Activated naive CD4-positive, alpha-beta T cell treated with anti-CD3 and anti-CD28 coated beads for 36 hours (primary cell): ENCODE data around the gene ENTREP1. TPM values are rescaled to one million over a fixed set of nuclear protein-coding genes. Genes with fewer than 3 reads are reported as not detected.

Experiments used
- CTCF ChIA-PET: fragments of 350-600 bp; sonication (Branson Sonifier 250); formaldehyde crosslinking; loops from one replicate; lab custom pipeline; 2021; ENCODE audit warnings: antibody characterized with exemption; lab: Charles Lee
- DNase-seq: peaks from one replicate; pipeline ENCODE4 v3.0.0-alpha.2; 2020
- H3K27ac Mint-ChIP-seq: one replicate; pipeline ENCODE4 v1.8.0; 2021; ENCODE audit warnings: mild to moderate bottlenecking, mixed read lengths
- H3K27me3 Mint-ChIP-seq: one replicate; pipeline ENCODE4 v1.8.0; 2021; ENCODE audit warnings: low read depth, mixed read lengths
- H3K36me3 Mint-ChIP-seq: one replicate; pipeline ENCODE4 v1.8.0; 2021; ENCODE audit warnings: low read depth, mixed read lengths
- H3K4me1 Mint-ChIP-seq: one replicate; pipeline ENCODE4 v1.8.0; 2021; ENCODE audit warnings: low read depth, mixed read lengths
- H3K4me3 Mint-ChIP-seq: one replicate; pipeline ENCODE4 v1.8.0; 2021; ENCODE audit warnings: mild to moderate bottlenecking, moderate library complexity, mixed read lengths
- H3K9me3 Mint-ChIP-seq: one replicate; pipeline ENCODE4 v1.8.0; 2021; ENCODE audit warnings: mixed read lengths
- intact Hi-C: fragments of 100-400 bp; cut with micrococcal nuclease; formaldehyde crosslinking; loops from one replicate; pipeline ENCODE4 v1.15.1; 2023
- total RNA-seq, 2 experiments: library from RNA; stranded (reverse); gene quantifications; one replicate each; pipeline ENCODE4 v1.2.3, GENCODE V29; 2021

ENTREP1 gene
- total RNA-seq, 2 experiments from 2014 or later = not detected

GRCh38 chr9:69380811-69381210 is 55.8 kb downstream of the ENTREP1 start:
- Mint-ChIP-seq H3K4me1 (no peaks in the 10 kb centered on the region), H3K27me3 (peaks cover 9% of the 10 kb centered on the region), H3K27ac (no peak overlapping the region), H3K9me3 (no peaks in the 10 kb centered on the region), H3K36me3 (no peaks in the 10 kb centered on the region), H3K4me3 (no peak overlapping the region)
- intact Hi-C loops = no loop called here
- CTCF ChIA-PET = no interaction called here
- no peak for DNase-seq

GRCh38 chr9:69382135-69382534 is 57.1 kb downstream of the ENTREP1 start:
- H3K9me3 Mint-ChIP-seq = no peaks in the 10 kb centered on the region
- CTCF ChIA-PET = no interaction called here
- peaks cover 7% of the 10 kb centered on the region for H3K27me3 Mint-ChIP-seq
- intact Hi-C loops = no loop called here
- H3K36me3 Mint-ChIP-seq = no peaks in the 10 kb centered on the region
- DNase-seq = no peak
- H3K27ac Mint-ChIP-seq = no peak overlapping the region
- no peaks in the 10 kb centered on the region for H3K4me1 Mint-ChIP-seq
- no peak overlapping the region for H3K4me3 Mint-ChIP-seq

GRCh38 chr9:69385581-69386033 is 60.6 kb downstream of the ENTREP1 start:
- H3K4me3 Mint-ChIP-seq = no peak overlapping the region
- no peak overlapping the region for H3K27ac Mint-ChIP-seq

GRCh38 chr9:69386651-69387050 is 61.6 kb downstream of the ENTREP1 start:
- intact Hi-C loops = no loop called here
- no peaks in the 10 kb centered on the region for H3K4me1 Mint-ChIP-seq

More at GRCh38 chr9:69385581-69386033, 60.6 kb downstream of the ENTREP1 start:
- intact Hi-C loops = no loop called here
- no peaks in the 10 kb centered on the region for H3K36me3 Mint-ChIP-seq
- no peak for DNase-seq
- H3K27me3 Mint-ChIP-seq = peaks cover 9% of the 10 kb centered on the region
- no peaks in the 10 kb centered on the region for H3K4me1 Mint-ChIP-seq
- CTCF ChIA-PET = no interaction called here
- no peaks in the 10 kb centered on the region for H3K9me3 Mint-ChIP-seq

GRCh38 chr9:69388596-69388995 is 63.6 kb downstream of the ENTREP1 start:
- DNase-seq = no peak
- H3K4me3 Mint-ChIP-seq = no peak overlapping the region
- CTCF ChIA-PET = no interaction called here
- H3K27me3 Mint-ChIP-seq = peaks cover 15% of the 10 kb centered on the region
- no peak overlapping the region for H3K27ac Mint-ChIP-seq
- H3K36me3 Mint-ChIP-seq = no peaks in the 10 kb centered on the region
- H3K4me1 Mint-ChIP-seq = no peaks in the 10 kb centered on the region
- intact Hi-C loops = no loop called here
- no peaks in the 10 kb centered on the region for H3K9me3 Mint-ChIP-seq

More at GRCh38 chr9:69386651-69387050, 61.6 kb downstream of the ENTREP1 start:
- Mint-ChIP-seq H3K9me3 (no peaks in the 10 kb centered on the region), H3K4me3 (no peak overlapping the region), H3K36me3 (no peaks in the 10 kb centered on the region), H3K27ac (no peak overlapping the region), H3K27me3 (peaks cover 9% of the 10 kb centered on the region)
- DNase-seq = no peak
- CTCF ChIA-PET = no interaction called here

GRCh38 chr9:69389437-69389995 is 64.5 kb downstream of the ENTREP1 start:
- no peaks in the 10 kb centered on the region for H3K4me1 Mint-ChIP-seq
- H3K27me3 Mint-ChIP-seq = peaks cover 12% of the 10 kb centered on the region
- CTCF ChIA-PET = no interaction called here
- intact Hi-C loops = no loop called here
- no peak for DNase-seq
- H3K36me3 Mint-ChIP-seq = no peaks in the 10 kb centered on the region
- no peak overlapping the region for H3K27ac Mint-ChIP-seq
- H3K9me3 Mint-ChIP-seq = no peaks in the 10 kb centered on the region
- no peak overlapping the region for H3K4me3 Mint-ChIP-seq

- H3K4me1 Mint-ChIP-seq = no peaks in the 10 kb centered on the region
- no peak overlapping the region for H3K4me3 Mint-ChIP-seq
- no peaks in the 10 kb centered on the region for H3K9me3 Mint-ChIP-seq
- intact Hi-C loops = no loop called here
- H3K27me3 Mint-ChIP-seq = peaks cover 12% of the 10 kb centered on the region
- no peak for DNase-seq
- H3K36me3 Mint-ChIP-seq = no peaks in the 10 kb centered on the region
- CTCF ChIA-PET = interaction anchor here (0.9 kb wide), 1 partner anchor 30 kb away, joined by 4 read pairs; no protein-coding TSS in a partner anchor
- no peak overlapping the region for H3K27ac Mint-ChIP-seq
Measured at GRCh38 chr9:69391487-69391886, 66.5 kb downstream of the ENTREP1 start.

- CTCF ChIA-PET = interaction anchor here (0.9 kb wide), 1 partner anchor 30 kb away, joined by 4 read pairs; no protein-coding TSS in a partner anchor
- Mint-ChIP-seq H3K4me3 (no peak overlapping the region), H3K9me3 (no peaks in the 10 kb centered on the region), H3K27ac (no peak overlapping the region), H3K27me3 (peaks cover 9% of the 10 kb centered on the region), H3K36me3 (no peaks in the 10 kb centered on the region), H3K4me1 (no peaks in the 10 kb centered on the region)
- intact Hi-C loops = no loop called here
- no peak for DNase-seq
Measured at GRCh38 chr9:69391946-69392345, 66.9 kb downstream of the ENTREP1 start.

GRCh38 chr9:69392826-69393225 is 67.8 kb downstream of the ENTREP1 start:
- no peaks in the 10 kb centered on the region for H3K36me3 Mint-ChIP-seq
- no peak overlapping the region for H3K4me3 Mint-ChIP-seq
- peaks cover 8% of the 10 kb centered on the region for H3K27me3 Mint-ChIP-seq
- H3K4me1 Mint-ChIP-seq = no peaks in the 10 kb centered on the region
- CTCF ChIA-PET = interaction anchor here (0.6 kb wide), 1 partner anchor 50 kb away, joined by 3 read pairs; no protein-coding TSS in a partner anchor
- intact Hi-C loops = no loop called here
- no peaks in the 10 kb centered on the region for H3K9me3 Mint-ChIP-seq
- H3K27ac Mint-ChIP-seq = no peak overlapping the region
- DNase-seq = no peak

GRCh38 chr9:69393425-69393824 is 68.4 kb downstream of the ENTREP1 start:
- no peak overlapping the region for H3K27ac Mint-ChIP-seq
- H3K27me3 Mint-ChIP-seq = peaks cover 9% of the 10 kb centered on the region
- H3K4me1 Mint-ChIP-seq = no peaks in the 10 kb centered on the region
- no peaks in the 10 kb centered on the region for H3K9me3 Mint-ChIP-seq
- no peak overlapping the region for H3K4me3 Mint-ChIP-seq
- intact Hi-C loops = no loop called here
- CTCF ChIA-PET = no interaction called here
- H3K36me3 Mint-ChIP-seq = no peaks in the 10 kb centered on the region
- DNase-seq = no peak

- no peak overlapping the region for H3K4me3 Mint-ChIP-seq
- DNase-seq = no peak
- intact Hi-C loops = no loop called here
- H3K27ac Mint-ChIP-seq = no peak overlapping the region
- no peaks in the 10 kb centered on the region for H3K4me1 Mint-ChIP-seq
- H3K36me3 Mint-ChIP-seq = no peaks in the 10 kb centered on the region
- CTCF ChIA-PET = interaction anchor here (0.6 kb wide), 1 partner anchor 38 kb away, joined by 5 read pairs; no protein-coding TSS in a partner anchor
- no peaks in the 10 kb centered on the region for H3K9me3 Mint-ChIP-seq
- H3K27me3 Mint-ChIP-seq = peaks cover 9% of the 10 kb centered on the region
Measured at GRCh38 chr9:69395718-69396117, 70.7 kb downstream of the ENTREP1 start.

GRCh38 chr9:69396759-69397158 is 71.7 kb downstream of the ENTREP1 start:
- no peak for DNase-seq
- Mint-ChIP-seq H3K27ac (no peak overlapping the region), H3K4me3 (no peak overlapping the region), H3K9me3 (peaks cover under 1% of the 10 kb centered on the region), H3K36me3 (no peaks in the 10 kb centered on the region), H3K4me1 (no peaks in the 10 kb centered on the region), H3K27me3 (peaks cover 13% of the 10 kb centered on the region)
- CTCF ChIA-PET = interaction anchor here (1.2 to 1.3 kb wide), 2 partner anchors 154 to 342 kb away, joined by 3 read pairs; no protein-coding TSS in a partner anchor
- intact Hi-C loops = no loop called here
